ENCODE measurements around the gene CYP3A7. TPM values are rescaled to one million over a fixed set of nuclear protein-coding genes. Genes with fewer than 3 reads are reported as not detected.
A peak's percentile ranks its signal among the peaks of the same experiment; 100 is the strongest.

CYP3A7 gene
- total and polyA plus RNA-seq, 9 of the 15 experiments (the other 6 are each of a cell fraction or from before 2014, with no cell fraction given) = 0.20 TPM; not detected in 8

- Histone ChIP-seq H3K4me2 (ENCODE audit: insufficient read depth, low read length) (peak overlapping the region; percentile 36), H2AFZ (ENCODE audit: low read depth, low read length) (no peak overlapping the region), H4K20me1 (replicated peaks; ENCODE audit: control insufficient read depth, insufficient read depth, low read length) (no peaks in the 10 kb centered on the region), H3K27ac (ENCODE audit: extremely low read depth, low read depth, low read length) (peak overlapping the region; percentile 22; the same call in 1 of the 3 replicates), H3K9me3 (replicated peaks; ENCODE audit: control insufficient read depth, insufficient read depth, low read depth, low read length) (no peaks in the 10 kb centered on the region), H3K36me3 (ENCODE audit: control insufficient read depth, insufficient read depth, low read length) (no peaks in the 10 kb centered on the region; the same call in 2 of the 3 replicates), H3K9ac (ENCODE audit: insufficient read depth in 1 of 2, low read depth in 2 of 2, low read length in 2 of 2) (no peak overlapping the region), H3K4me3 (no peak overlapping the region), H3K9me1 (ENCODE audit: control insufficient read depth, insufficient read depth, low read length) (peaks cover 4% of the 10 kb centered on the region), H3K79me2 (ENCODE audit: control insufficient read depth, insufficient read depth, low read length) (no peaks in the 10 kb centered on the region), H3K27me3 (ENCODE audit: control insufficient read depth in 2 of 2, insufficient read depth in 2 of 2, low read length in 2 of 2) (no peaks in the 10 kb centered on the region), H3K4me1 (replicated peaks in 1 of 2; ENCODE audit: control insufficient read depth in 2 of 2, insufficient read depth in 2 of 2, low read length in 2 of 2) (peaks cover 11 to 34% of the 10 kb centered on the region in 2 experiments; a peak in 4 of 5 replicates)
- in situ Hi-C loops (cut with MboI) (no loop called here), intact Hi-C loops (cut with micrococcal nuclease) (loop anchor here (1.0 kb wide), 2 partner anchors 28 to 170 kb away; no protein-coding TSS in a partner anchor)
- WGBS (ENCODE audit: insufficient coverage, low coverage, missing lambda C conversion rate) = 8% methylated on average over 3 of the region's 3 CpGs
- ChIA-PET CTCF (ENCODE audit: low intra/inter-chr PET ratio) (interaction anchor here (0.6 kb wide), 1 partner anchor 466 kb away, joined by 4 read pairs; no protein-coding TSS in a partner anchor), POLR2A (interaction anchor here (0.9 to 2.5 kb wide), 5 partner anchors 10 to 168 kb away, joined by 3 to 12 read pairs (median 4); partner anchors contain the start of gene CYP3A5)
- FAIRE-seq (peak; percentile 99), DNase-seq (ENCODE audit: extremely low read depth in 1 of 4, low spot score in 3 of 4) (peak; percentile 76 to 99 (median 88)), ATAC-seq (peak; percentile 98)
- BruUV-seq (replicated peaks) = no TSS peak
- TF ChIP-seq ZNF561 (CRISPR knock-in tag; conservative IDR thresholded peaks at IDR 0.05) (no peak), KLF10 (CRISPR knock-in tag; IDR thresholded peaks at IDR 0.05) (no peak), SAFB2 (IDR thresholded peaks at IDR 0.05; ENCODE audit: borderline replicate concordance, low read depth, low read length, severe bottlenecking) (no peak), GABPB1 (CRISPR knock-in tag; IDR thresholded peaks at IDR 0.05) (no peak), KLF6 (CRISPR knock-in tag; IDR thresholded peaks at IDR 0.05; ENCODE audit: borderline replicate concordance) (no peak), FOXP4 (CRISPR knock-in tag; IDR thresholded peaks at IDR 0.05; ENCODE audit: borderline replicate concordance) (0 out of 2 replicates have a peak, but pooled peaks have one; percentile 41), KHSRP (IDR thresholded peaks at IDR 0.05) (peak; percentile 82), MCM7 (IDR thresholded peaks at IDR 0.05) (no peak; a peak in 1 of 4 replicates), CAMTA2 (CRISPR knock-in tag; conservative IDR thresholded peaks at IDR 0.05) (no peak), STAT6 (CRISPR knock-in tag; IDR thresholded peaks at IDR 0.05) (no peak), MIER1 (IDR thresholded peaks at IDR 0.05; ENCODE audit: low read depth) (peak; percentile 69; the same call in 1 of the 2 replicates), DACH1 (IDR thresholded peaks at IDR 0.05; ENCODE audit: partially characterized antibody) (peak; percentile 24), NFE2L1 (tag; IDR thresholded peaks at IDR 0.05; ENCODE audit: borderline replicate concordance, low read depth) (peak; percentile 51; the same call in 1 of the 2 replicates), ZNF324 (CRISPR knock-in tag; IDR thresholded peaks at IDR 0.05) (no peak), KLF1 (tag; IDR thresholded peaks at IDR 0.05) (no peak), ZNF24 (IDR thresholded peaks at IDR 0.05) (no peak), EWSR1 (IDR thresholded peaks at IDR 0.05; ENCODE audit: borderline replicate concordance, low read depth, partially characterized antibody) (peak; percentile 76), SAFB (IDR thresholded peaks at IDR 0.05; ENCODE audit: borderline replicate concordance, low read depth, low read length) (no peak)
These were observed 69.5 kb downstream of the CYP3A7 start for GRCh38 chr7:99665312-99666012.
